RWPE1 (cell line): ENCODE data around the gene NET1.

Source experiments
- CTCF ChIA-PET: fragments of 350-600 bp; sonication (Branson Sonifier 250); formaldehyde crosslinking; extraction: SDS; loops from one replicate; lab custom pipeline; 2021; lab: Yijun Ruan, JAX
- POLR2A ChIA-PET: fragments of 400-600 bp; formaldehyde crosslinking; extraction: SDS; loops from one replicate; lab custom pipeline; 2020; ENCODE audit warnings: antibody characterized with exemption; ENCODE audit not compliant: low non-redundant PET; lab: Yijun Ruan, JAX
- DNase-seq: peaks from one replicate; pipeline ENCODE4 v3.0.0; 2012; ENCODE audit warnings: low spot score
- H3K27ac ChIP-seq: fragments of 450-650 bp; 2 replicates; pipeline ENCODE4 v1.5.1; 2017
- CTCF ChIP-seq: fragments of 450-650 bp; conservative IDR thresholded peaks from 2 replicates; pipeline ENCODE4 v1.5.1; 2017; ENCODE audit warnings: low read depth, mild to moderate bottlenecking

The NET1 gene

GRCh38 chr10:5461203-5461588 is 48.8 kb downstream of the NET1 start:
- ChIA-PET CTCF (interaction anchor here (0.5 to 2.1 kb wide), 2 partner anchors 162 to 1526 kb away, joined by 3 to 14 read pairs; no protein-coding TSS in a partner anchor), POLR2A (no interaction called here)
- DNase-seq, result no peak
- no peak overlapping the region for H3K27ac ChIP-seq
- no peak for TF ChIP-seq CTCF

GRCh38 chr10:5461914-5462840 is 49.8 kb downstream of the NET1 start:
- DNase-seq, result no peak
- CTCF ChIA-PET, result interaction anchor here (0.5 to 2.1 kb wide), 2 partner anchors 161 to 1527 kb away, joined by 3 to 14 read pairs; no protein-coding TSS in a partner anchor
- peak overlapping the region; percentile 63 for H3K27ac ChIP-seq
- POLR2A ChIA-PET, result no interaction called here
- no peak for TF ChIP-seq CTCF

- ChIA-PET CTCF (no interaction called here), POLR2A (no interaction called here)
- TF ChIP-seq CTCF, result no peak
- no peak for DNase-seq
- H3K27ac ChIP-seq, result peak overlapping the region; percentile 63
Observed at GRCh38 chr10:5462841-5463293, 50.5 kb downstream of the NET1 start.

GRCh38 chr10:5464546-5464945 is 52.2 kb downstream of the NET1 start:
- TF ChIP-seq CTCF, result no peak
- DNase-seq, result no peak
- POLR2A ChIA-PET, result no interaction called here
- CTCF ChIA-PET, result interaction anchor here (1.7 kb wide), 1 partner anchor 159 kb away, joined by 8 read pairs; no protein-coding TSS in a partner anchor
- no peak overlapping the region for H3K27ac ChIP-seq

- CTCF ChIA-PET, result interaction anchor here (0.6 to 0.9 kb wide), 2 partner anchors 157 to 616 kb away, joined by 3 to 4 read pairs; no protein-coding TSS in a partner anchor
- DNase-seq, result peak; percentile 30
- H3K27ac ChIP-seq, result peak overlapping the region; percentile 95
- POLR2A ChIA-PET, result no interaction called here
- no peak for TF ChIP-seq CTCF
Observed at GRCh38 chr10:5465976-5466450, 53.7 kb downstream of the NET1 start.

- TF ChIP-seq CTCF, result no peak
- H3K27ac ChIP-seq, result peak overlapping the region; percentile 95
- DNase-seq, result peak; percentile 68
- ChIA-PET CTCF (interaction anchor here (0.6 to 0.9 kb wide), 5 partner anchors 78 to 617 kb away, joined by 3 to 4 read pairs (median 3); no protein-coding TSS in a partner anchor), POLR2A (no interaction called here)
Observed at GRCh38 chr10:5466451-5467206, 54.3 kb downstream of the NET1 start.
